Kidney epithelial cell (primary cell): ENCODE measurements around the gene PLA2G6. TPM values are rescaled to one million over a fixed set of nuclear protein-coding genes. Genes with fewer than 3 reads are reported as not detected.

Experiments used
- DNase-seq: peaks from one replicate; pipeline ENCODE4 v3.0.0-alpha.2; 2010; ENCODE audit warnings: low read depth
- H3K27me3 ChIP-seq: 2 replicates; pipeline ENCODE4 v1.6.0; 2011; ENCODE audit warnings: low read length; ENCODE audit not compliant: control insufficient read depth, insufficient read depth
- H3K36me3 ChIP-seq: 2 replicates; pipeline ENCODE4 v1.5.1; 2011; ENCODE audit warnings: low read length; ENCODE audit not compliant: control insufficient read depth, insufficient read depth
- H3K4me3 ChIP-seq: 2 replicates; pipeline ENCODE4 v1.5.1; 2011; ENCODE audit warnings: low read depth, mild to moderate bottlenecking, control low read depth, low read length
- CTCF ChIP-seq: IDR thresholded peaks from 2 replicates; pipeline ENCODE4 v1.5.1; 2011; ENCODE audit warnings: mild to moderate bottlenecking, moderate library complexity, low read length, control low read depth, inconsistent platforms; ENCODE audit not compliant: insufficient read depth, poor library complexity, severe bottlenecking
- total RNA-seq: library from RNA; depleted of rRNA; stranded (reverse); fragments of >200 nt; gene quantifications from 2 replicates; pipeline ENCODE4 v1.2.3, GENCODE V29; 2015

Gene PLA2G6
- total RNA-seq, 1 donor from 2014 or later = 15.5 TPM

DNA sequence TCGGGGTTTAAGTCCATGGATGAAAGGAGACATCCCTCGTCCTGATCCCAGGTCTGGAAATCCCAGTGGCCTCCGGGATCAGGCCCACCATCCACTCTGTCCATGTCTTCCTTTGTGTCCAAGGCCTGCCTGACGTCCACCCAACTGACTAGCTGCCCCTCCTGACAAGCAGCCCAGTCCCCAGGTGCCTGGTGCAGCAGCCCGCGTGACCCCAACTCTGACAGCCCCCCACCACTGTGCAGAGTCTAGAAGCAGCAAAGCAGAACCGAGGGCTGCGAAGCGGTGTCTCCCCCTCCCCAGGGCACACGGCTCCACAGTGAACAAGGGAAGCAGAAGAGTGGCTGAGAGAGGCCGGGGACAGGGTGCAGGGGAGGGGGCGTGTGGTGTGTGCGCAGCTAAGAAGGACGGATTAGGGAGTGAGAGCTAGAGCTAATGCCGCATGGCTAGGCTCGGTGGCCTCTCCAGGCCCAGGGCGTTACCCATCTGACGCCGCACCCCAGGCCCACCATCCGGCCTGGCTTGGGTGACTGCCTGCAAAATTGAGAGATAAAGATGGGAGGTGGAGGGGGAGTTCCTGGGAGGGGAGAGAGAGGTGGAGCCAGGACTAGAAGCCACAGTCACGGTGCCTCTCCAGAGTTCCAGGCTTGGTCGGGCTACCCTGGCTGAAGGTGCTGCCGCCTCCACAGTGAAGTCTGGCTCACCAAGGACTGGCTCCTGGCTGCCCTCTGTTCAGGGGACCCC, 54.5 kb downstream of the PLA2G6 start:
- Histone ChIP-seq H3K36me3 (no peaks in the 10 kb centered on the region), H3K4me3 (no peak overlapping the region), H3K27me3 (no peaks in the 10 kb centered on the region)
- DNase-seq = no peak
- TF ChIP-seq CTCF = no peak

GRCh38 chr22:38125751-38126201, 55.9 kb downstream of the PLA2G6 start:
- H3K27me3 ChIP-seq = no peaks in the 10 kb centered on the region
- no peak for DNase-seq
- TF ChIP-seq CTCF = no peak
- no peak overlapping the region for H3K4me3 ChIP-seq
- H3K36me3 ChIP-seq = no peaks in the 10 kb centered on the region

- no peaks in the 10 kb centered on the region for H3K36me3 ChIP-seq
These were observed 56.5 kb downstream of the PLA2G6 start for GRCh38 chr22:38125038-38125610.

DNA sequence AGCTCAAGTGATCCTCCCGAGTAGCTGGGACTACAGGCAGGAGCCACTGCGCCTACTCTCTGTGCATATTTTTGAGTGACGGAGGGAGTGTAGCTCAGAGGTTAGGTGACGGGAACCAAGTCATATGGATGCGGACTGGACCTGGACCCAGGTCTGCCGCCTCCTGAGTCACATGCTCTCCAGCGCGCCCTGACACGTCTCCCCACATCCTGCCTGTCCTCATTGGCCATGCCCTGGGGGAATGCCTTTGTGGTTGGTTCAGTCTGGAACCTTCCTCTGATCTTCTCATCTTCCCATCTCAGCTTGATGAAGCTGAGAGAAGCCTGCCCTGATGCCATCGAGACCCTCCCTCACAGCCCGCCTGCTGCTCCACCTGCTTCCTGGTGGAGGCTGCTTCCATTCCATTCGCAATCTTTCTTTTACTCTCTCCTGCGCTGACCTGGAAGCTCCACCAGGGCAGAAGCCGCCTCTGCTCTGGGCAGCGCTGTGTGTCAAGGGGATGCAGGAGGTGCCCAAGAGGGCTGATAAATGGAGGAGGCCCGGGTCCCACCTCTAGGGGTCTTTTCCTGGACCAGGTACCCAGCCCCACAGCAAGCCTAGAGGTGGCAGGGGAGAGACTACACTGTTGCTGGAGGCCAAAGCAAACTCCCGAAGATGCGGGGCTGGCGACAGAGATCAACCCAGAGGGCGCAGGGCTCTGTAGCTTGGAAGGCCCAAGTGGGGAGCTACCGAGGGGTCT, 57.2 kb downstream of the PLA2G6 start:
- H3K36me3 ChIP-seq = no peaks in the 10 kb centered on the region
- no peak overlapping the region for H3K4me3 ChIP-seq
- no peak for DNase-seq
- H3K27me3 ChIP-seq = no peaks in the 10 kb centered on the region
- no peak for TF ChIP-seq CTCF

More at GRCh38 chr22:38125038-38125610, 56.5 kb downstream of the PLA2G6 start:
- no peak overlapping the region for H3K4me3 ChIP-seq
- no peak for TF ChIP-seq CTCF
- DNase-seq = no peak
- no peaks in the 10 kb centered on the region for H3K27me3 ChIP-seq

DNA sequence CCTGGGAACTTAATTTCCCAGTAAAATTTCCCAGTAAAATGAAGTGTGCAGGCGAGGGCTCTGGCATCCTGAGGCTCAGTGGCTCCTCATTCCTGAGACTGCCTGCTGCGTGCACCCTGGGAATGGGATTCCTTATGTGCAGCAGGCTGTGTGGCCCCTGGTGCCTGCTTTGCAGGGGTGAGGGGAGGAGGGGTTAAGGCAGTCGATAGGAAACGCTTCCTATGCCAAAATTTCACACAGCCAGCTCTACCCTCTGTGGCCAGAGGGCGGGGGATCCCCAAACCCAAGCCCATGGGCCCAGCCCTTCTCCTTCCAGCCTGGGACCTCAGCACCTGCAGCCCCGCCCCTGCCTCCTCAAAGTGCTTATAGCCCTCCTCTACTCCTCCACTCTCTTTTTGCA, 59.0 kb downstream of the PLA2G6 start:
- no peak overlapping the region for H3K4me3 ChIP-seq
- DNase-seq = no peak
- no peaks in the 10 kb centered on the region for H3K36me3 ChIP-seq
- TF ChIP-seq CTCF = no peak
- H3K27me3 ChIP-seq = no peaks in the 10 kb centered on the region
